GM12878 (cell line): ENCODE measurements around the gene SRSF7. TPM values are rescaled to one million over a fixed set of nuclear protein-coding genes. Genes with fewer than 3 reads are reported as not detected.

Experiments used
- CHD1 ChIP-seq: IDR thresholded peaks from 2 replicates; pipeline ENCODE4 v1.6.1; 2012; ENCODE audit warnings: low read depth, low read length, improper control_type of control experiment
- FOS ChIP-seq: IDR thresholded peaks from 3 replicates; pipeline ENCODE4 v1.6.1; 2011; ENCODE audit warnings: borderline replicate concordance; ENCODE audit not compliant: insufficient read length; ENCODE audit errors: extremely low read depth
- KAT2A ChIP-seq: conservative IDR thresholded peaks from 2 replicates; pipeline ENCODE4 v1.6.1; 2011; ENCODE audit warnings: low read depth, low read length; ENCODE audit not compliant: control insufficient read depth
- MTA3 ChIP-seq: IDR thresholded peaks from 2 replicates; pipeline ENCODE4 v1.6.1; 2012; ENCODE audit warnings: low read length, inconsistent platforms, borderline replicate concordance
- POLR2A ChIP-seq: IDR thresholded peaks from 2 replicates; pipeline ENCODE4 v1.6.1; 2011; ENCODE audit warnings: low read depth, mild to moderate bottlenecking, low read length
- POLR2AphosphoS5 ChIP-seq: IDR thresholded peaks from 2 replicates; pipeline ENCODE4 v1.6.1; 2011; ENCODE audit warnings: mild to moderate bottlenecking, low read length, inconsistent platforms
- RBBP5 ChIP-seq: fragments of 200-600 bp; sonication (generic); conservative IDR thresholded peaks from 2 replicates; pipeline ENCODE4 v1.6.1; 2016
- SIN3A ChIP-seq: IDR thresholded peaks from 2 replicates; pipeline ENCODE4 v1.6.1; 2012; ENCODE audit warnings: low read depth, low read length, improper control_type of control experiment
- SKIL ChIP-seq: fragments of 450-650 bp; IDR thresholded peaks from 2 replicates; pipeline ENCODE4 v1.6.1; 2017; ENCODE audit warnings: mild to moderate bottlenecking, low read depth, inconsistent platforms; ENCODE audit not compliant: poor library complexity, severe bottlenecking
- TCF7 ChIP-seq: IDR thresholded peaks from 2 replicates; pipeline ENCODE4 v1.6.1; 2014; ENCODE audit warnings: antibody characterized with exemption, borderline replicate concordance
- USF2 ChIP-seq: IDR thresholded peaks from 2 replicates; pipeline ENCODE4 v1.6.1; 2011; ENCODE audit warnings: low read depth, low read length, improper control_type of control experiment, borderline replicate concordance
- polyA plus RNA-seq, 11 experiments: library from polyadenylated mRNA; depleted of rRNA in 4 of 11; unstranded in 6 of 11; stranded (reverse) in 5 of 11; fragments of >200 nt; fragmentation: Nextera tagmentation in 4 of 11; fragmentation: Illumina TruSeq in 1 of 11; extraction: Ambion mirVana in 4 of 11; extraction: Trizol in 1 of 11; gene quantifications; 1 replicate in 1 of 11; 2 replicates in 10 of 11; pipeline versions ENCODE4 v1.2.1 to v1.2.3, GENCODE V29; 2011 to 2016; ENCODE audit warnings: inconsistent platforms in 2 of 11, missing spikeins in 2 of 11, low read depth in 1 of 11
- total RNA-seq, 4 experiments: library from RNA; depleted of rRNA in 3 of 4; stranded (reverse); fragments of >200 nt in 3 of 4; fragmentation: Illumina TruSeq in 1 of 4; extraction: Trizol in 1 of 4; gene quantifications; 2 replicates each; pipeline versions ENCODE4 v1.2.1 to v1.2.3, GENCODE V29; 2013 to 2021

The SRSF7 gene
- total and polyA plus RNA-seq, 10 of the 15 experiments (the other 5 are each of a cell fraction or from before 2014, with no cell fraction given), result 205 to 785 (median 408) TPM

GRCh38 chr2:38698467-38699003, 52.6 kb downstream of the SRSF7 start (continued):
- TF ChIP-seq SKIL (no peak), POLR2A (no peak), CHD1 (no peak), SIN3A (no peak), FOS (no peak), RBBP5 (no peak), KAT2A (no peak), USF2 (no peak), TCF7 (no peak), POLR2AphosphoS5 (no peak), MTA3 (no peak)
